Liver (tissue), 9 donors: ENCODE measurements around the gene SNRK. TPM values are rescaled to one million over a fixed set of nuclear protein-coding genes. Genes with fewer than 3 reads are reported as not detected.

Experiments
- DNase-seq: peaks from one replicate; pipeline ENCODE4 v3.0.0-alpha.2; 2017; ENCODE audit warnings: low spot score
- H3K27ac ChIP-seq, 2 donors: one replicate each; pipeline ENCODE4 v1.7.0; 2013; ENCODE audit warnings: inconsistent platforms in 2 of 2, low read length in 2 of 2, control low read depth in 1 of 2, low read depth in 1 of 2, mild to moderate bottlenecking in 1 of 2
- H3K27me3 ChIP-seq, 4 donors: one replicate each; pipeline versions ENCODE4 v1.6.1 to v1.7.0; 2013; ENCODE audit warnings: low read length in 3 of 4, inconsistent platforms in 1 of 4, mild to moderate bottlenecking in 1 of 4, moderate library complexity in 1 of 4; ENCODE audit not compliant: control insufficient read depth in 4 of 4, insufficient read depth in 4 of 4
- H3K36me3 ChIP-seq, 4 donors: one replicate each; pipeline versions ENCODE4 v1.6.1 to v1.7.0; 2013; ENCODE audit warnings: low read length in 3 of 4, mild to moderate bottlenecking in 3 of 4, low read depth in 1 of 4, moderate library complexity in 1 of 4; ENCODE audit not compliant: control insufficient read depth in 4 of 4, insufficient read depth in 3 of 4
- H3K4me1 ChIP-seq, 4 donors: one replicate each; pipeline versions ENCODE4 v1.6.1 to v1.7.0; 2013; ENCODE audit warnings: low read length in 3 of 4, mild to moderate bottlenecking in 3 of 4, moderate library complexity in 1 of 4; ENCODE audit not compliant: control insufficient read depth in 4 of 4, insufficient read depth in 4 of 4
- H3K4me3 ChIP-seq, 3 donors: one replicate each; pipeline versions ENCODE4 v1.6.1 to v1.7.0; 2013; ENCODE audit warnings: low read length in 3 of 3, control low read depth in 1 of 3, low read depth in 1 of 3, mild to moderate bottlenecking in 1 of 3
- H3K9ac ChIP-seq, 2 donors: one replicate each; pipeline ENCODE4 v1.7.0; 2013; ENCODE audit warnings: low read length in 2 of 2, mild to moderate bottlenecking in 2 of 2, moderate library complexity in 2 of 2, control low read depth in 1 of 2, low read depth in 1 of 2
- H3K9me3 ChIP-seq, 4 donors: one replicate each; pipeline versions ENCODE4 v1.6.1 to v1.7.0; 2013; ENCODE audit warnings: low read length in 3 of 4; ENCODE audit not compliant: control insufficient read depth in 4 of 4
- ATF3 ChIP-seq: IDR thresholded peaks from 2 replicates; pipeline ENCODE4 v1.6.1; 2016; ENCODE audit warnings: antibody characterized with exemption
- CTCF ChIP-seq: fragments of 150-350 bp; IDR thresholded peaks from 2 replicates; pipeline ENCODE4 v1.5.1; 2017; ENCODE audit warnings: improper control_type of control experiment, low read depth, low read length; ENCODE audit not compliant: missing input control
- EGR1 ChIP-seq, 2 donors: IDR thresholded peaks; 2 replicates each; pipeline ENCODE4 v1.6.1; 2016 to 2018; ENCODE audit warnings: antibody characterized with exemption in 2 of 2, low read depth in 2 of 2
- FOXA1 ChIP-seq: IDR thresholded peaks from 2 replicates; pipeline ENCODE4 v1.6.1; 2016; ENCODE audit warnings: antibody characterized with exemption
- FOXA2 ChIP-seq: IDR thresholded peaks from 2 replicates; pipeline ENCODE4 v1.6.1; 2016; ENCODE audit warnings: antibody characterized with exemption
- GABPA ChIP-seq, 2 donors: IDR thresholded peaks in 1 of 2; conservative IDR thresholded peaks in 1 of 2; 2 replicates each; pipeline ENCODE4 v1.6.1; 2016; ENCODE audit warnings: antibody characterized with exemption in 2 of 2, mild to moderate bottlenecking in 1 of 2, moderate library complexity in 1 of 2
- HNF4A ChIP-seq, 2 donors: conservative IDR thresholded peaks; 2 replicates each; pipeline ENCODE4 v1.6.1; 2016; ENCODE audit warnings: antibody characterized with exemption in 2 of 2, mild to moderate bottlenecking in 2 of 2
- HNF4G ChIP-seq: IDR thresholded peaks from 2 replicates; pipeline ENCODE4 v1.6.1; 2016; ENCODE audit warnings: antibody characterized with exemption
- JUND ChIP-seq, 2 donors: IDR thresholded peaks; 2 replicates each; pipeline ENCODE4 v1.6.1; 2016; ENCODE audit warnings: antibody characterized with exemption in 2 of 2
- MAX ChIP-seq: IDR thresholded peaks from 2 replicates; pipeline ENCODE4 v1.6.1; 2016; ENCODE audit warnings: antibody characterized with exemption
- NR2F2 ChIP-seq: IDR thresholded peaks from 2 replicates; pipeline ENCODE4 v1.6.1; 2016; ENCODE audit warnings: antibody characterized with exemption
- RAD21 ChIP-seq, 2 donors: IDR thresholded peaks; 2 replicates each; pipeline ENCODE4 v1.6.1; 2016; ENCODE audit warnings: antibody characterized with exemption in 2 of 2, mild to moderate bottlenecking in 2 of 2
- REST ChIP-seq: IDR thresholded peaks from 2 replicates; pipeline ENCODE4 v1.6.1; 2016; ENCODE audit warnings: antibody characterized with exemption, mild to moderate bottlenecking
- RXRA ChIP-seq, 2 donors: IDR thresholded peaks; 2 replicates each; pipeline ENCODE4 v1.6.1; 2017 to 2018; ENCODE audit warnings: antibody characterized with exemption in 2 of 2, mild to moderate bottlenecking in 1 of 2
- SP1 ChIP-seq: IDR thresholded peaks from 2 replicates; pipeline ENCODE4 v1.6.1; 2018; ENCODE audit warnings: antibody characterized with exemption, mild to moderate bottlenecking
- TAF1 ChIP-seq: conservative IDR thresholded peaks from 2 replicates; pipeline ENCODE4 v1.6.1; 2016; ENCODE audit warnings: antibody characterized with exemption, mild to moderate bottlenecking
- YY1 ChIP-seq: IDR thresholded peaks from 2 replicates; pipeline ENCODE4 v1.6.1; 2016; ENCODE audit warnings: antibody characterized with exemption, mild to moderate bottlenecking
- ZBTB33 ChIP-seq: IDR thresholded peaks from 2 replicates; pipeline ENCODE4 v1.6.1; 2016; ENCODE audit warnings: antibody characterized with exemption
- WGBS: extraction: QIAGEN DNeasy Blood & Tissue Kit; methylation state at CpG from one replicate; pipeline ENCODE4 v1.1.7; 2013; 5-methylcytosine and 5-hydroxymethylcytosine counted together
- polyA plus RNA-seq, 2 donors: library from polyadenylated mRNA; stranded (reverse) in 1 of 2; unstranded in 1 of 2; fragments of 200-250 nt in 1 of 2; fragments of >200 nt in 1 of 2; fragmentation: Nextera tagmentation in 1 of 2; extraction: Ambion mirVana in 1 of 2; gene quantifications; one replicate each; pipeline versions ENCODE4 v1.2.1 to v1.2.3, GENCODE V29; 2013 to 2015
- total RNA-seq, 2 donors: library from RNA; depleted of rRNA; stranded (reverse); fragments of >200 nt; gene quantifications; one replicate each; pipeline ENCODE4 v1.2.3, GENCODE V29; 2014
- donor health status: healthy.
- donor health status: healthy.
- donor health status: healthy.
- donor health status: healthy.
- donor health status: healthy.

The SNRK gene
- total and polyA plus RNA-seq, 4 donors = 5.8 to 28.5 (median 14.6) TPM

GRCh38 chr3:43343815-43344214 is 57.5 kb downstream of the SNRK start:
- WGBS = 84% methylated on average over 3 of the region's 3 CpGs
- H3K4me1 ChIP-seq = peaks cover 0 to 12% (median 8%) of the 10 kb centered on the region in 4 donors
- peaks cover 0 to 3% (median 0%) of the 10 kb centered on the region in 4 donors for H3K9me3 ChIP-seq
- peaks cover 8 to 69% (median 47%) of the 10 kb centered on the region in 4 donors for H3K36me3 ChIP-seq
- no peak overlapping the region for H3K27ac ChIP-seq
- DNase-seq = no peak
- TF ChIP-seq CTCF (no peak), NR2F2 (no peak), EGR1 (IDR thresholded peaks at IDR 0.05; ENCODE audit: low read depth in 2 of 2) (no peak), HNF4A (conservative IDR thresholded peaks at IDR 0.05) (no peak), GABPA (IDR thresholded peaks at IDR 0.05 in 1 of 2, conservative IDR thresholded peaks at IDR 0.05 in 1 of 2) (no peak), RXRA (IDR thresholded peaks at IDR 0.05) (no peak), RAD21 (IDR thresholded peaks at IDR 0.05) (no peak), MAX (no peak), FOXA2 (no peak), TAF1 (no peak), FOXA1 (no peak), HNF4G (no peak), JUND (IDR thresholded peaks at IDR 0.05) (no peak), ATF3 (no peak), ZBTB33 (no peak), REST (no peak), YY1 (no peak), SP1 (no peak)
- H3K27me3 ChIP-seq = no peaks in the 10 kb centered on the region
- H3K4me3 ChIP-seq = no peak overlapping the region
- no peak overlapping the region for H3K9ac ChIP-seq
